SK-N-SH (cell line): Measurements from ENCODE around the gene DECR2.

Experiments
- EP300 ChIP-seq, 2 experiments: IDR thresholded peaks; 2 replicates each; pipeline versions ENCODE4 v1.4.0 to v1.6.1; 2012; ENCODE audit warnings: borderline replicate concordance in 1 of 2, low read depth in 1 of 2, low read length in 1 of 2
- POLR2AphosphoS5 ChIP-seq: IDR thresholded peaks from 2 replicates; pipeline ENCODE4 v1.6.1; 2012; ENCODE audit warnings: low read depth, low read length
- YY1 ChIP-seq: IDR thresholded peaks from 2 replicates; pipeline ENCODE4 v1.4.0; 2012; ENCODE audit warnings: low read depth, mild to moderate bottlenecking
- TF ChIP-seq, protein P1 (sequence below): fragments of 200-600 bp; sonication (generic); IDR thresholded peaks from 2 replicates; pipeline ENCODE4 v1.6.1; 2017; ENCODE audit warnings: antibody characterized with exemption, mild to moderate bottlenecking, moderate library complexity
- TF ChIP-seq, protein P2 (sequence below): IDR thresholded peaks from 2 replicates; pipeline ENCODE4 v1.6.1; 2012; ENCODE audit warnings: mild to moderate bottlenecking, low read depth, low read length, moderate library complexity

GRCh38 chr16:430904-431303 is 29.2 kb downstream of the DECR2 start:
- TF ChIP-seq YY1 = no peak
- no peak for TF ChIP-seq EP300 (IDR thresholded peaks at IDR 0.05; ENCODE audit: borderline replicate concordance in 1 of 2, low read depth in 1 of 2, low read length in 1 of 2)
- TF ChIP-seq, protein P1, sequence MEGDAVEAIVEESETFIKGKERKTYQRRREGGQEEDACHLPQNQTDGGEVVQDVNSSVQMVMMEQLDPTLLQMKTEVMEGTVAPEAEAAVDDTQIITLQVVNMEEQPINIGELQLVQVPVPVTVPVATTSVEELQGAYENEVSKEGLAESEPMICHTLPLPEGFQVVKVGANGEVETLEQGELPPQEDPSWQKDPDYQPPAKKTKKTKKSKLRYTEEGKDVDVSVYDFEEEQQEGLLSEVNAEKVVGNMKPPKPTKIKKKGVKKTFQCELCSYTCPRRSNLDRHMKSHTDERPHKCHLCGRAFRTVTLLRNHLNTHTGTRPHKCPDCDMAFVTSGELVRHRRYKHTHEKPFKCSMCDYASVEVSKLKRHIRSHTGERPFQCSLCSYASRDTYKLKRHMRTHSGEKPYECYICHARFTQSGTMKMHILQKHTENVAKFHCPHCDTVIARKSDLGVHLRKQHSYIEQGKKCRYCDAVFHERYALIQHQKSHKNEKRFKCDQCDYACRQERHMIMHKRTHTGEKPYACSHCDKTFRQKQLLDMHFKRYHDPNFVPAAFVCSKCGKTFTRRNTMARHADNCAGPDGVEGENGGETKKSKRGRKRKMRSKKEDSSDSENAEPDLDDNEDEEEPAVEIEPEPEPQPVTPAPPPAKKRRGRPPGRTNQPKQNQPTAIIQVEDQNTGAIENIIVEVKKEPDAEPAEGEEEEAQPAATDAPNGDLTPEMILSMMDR = no peak
- TF ChIP-seq, protein P2, sequence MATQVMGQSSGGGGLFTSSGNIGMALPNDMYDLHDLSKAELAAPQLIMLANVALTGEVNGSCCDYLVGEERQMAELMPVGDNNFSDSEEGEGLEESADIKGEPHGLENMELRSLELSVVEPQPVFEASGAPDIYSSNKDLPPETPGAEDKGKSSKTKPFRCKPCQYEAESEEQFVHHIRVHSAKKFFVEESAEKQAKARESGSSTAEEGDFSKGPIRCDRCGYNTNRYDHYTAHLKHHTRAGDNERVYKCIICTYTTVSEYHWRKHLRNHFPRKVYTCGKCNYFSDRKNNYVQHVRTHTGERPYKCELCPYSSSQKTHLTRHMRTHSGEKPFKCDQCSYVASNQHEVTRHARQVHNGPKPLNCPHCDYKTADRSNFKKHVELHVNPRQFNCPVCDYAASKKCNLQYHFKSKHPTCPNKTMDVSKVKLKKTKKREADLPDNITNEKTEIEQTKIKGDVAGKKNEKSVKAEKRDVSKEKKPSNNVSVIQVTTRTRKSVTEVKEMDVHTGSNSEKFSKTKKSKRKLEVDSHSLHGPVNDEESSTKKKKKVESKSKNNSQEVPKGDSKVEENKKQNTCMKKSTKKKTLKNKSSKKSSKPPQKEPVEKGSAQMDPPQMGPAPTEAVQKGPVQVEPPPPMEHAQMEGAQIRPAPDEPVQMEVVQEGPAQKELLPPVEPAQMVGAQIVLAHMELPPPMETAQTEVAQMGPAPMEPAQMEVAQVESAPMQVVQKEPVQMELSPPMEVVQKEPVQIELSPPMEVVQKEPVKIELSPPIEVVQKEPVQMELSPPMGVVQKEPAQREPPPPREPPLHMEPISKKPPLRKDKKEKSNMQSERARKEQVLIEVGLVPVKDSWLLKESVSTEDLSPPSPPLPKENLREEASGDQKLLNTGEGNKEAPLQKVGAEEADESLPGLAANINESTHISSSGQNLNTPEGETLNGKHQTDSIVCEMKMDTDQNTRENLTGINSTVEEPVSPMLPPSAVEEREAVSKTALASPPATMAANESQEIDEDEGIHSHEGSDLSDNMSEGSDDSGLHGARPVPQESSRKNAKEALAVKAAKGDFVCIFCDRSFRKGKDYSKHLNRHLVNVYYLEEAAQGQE = no peak
- no peak for TF ChIP-seq POLR2AphosphoS5
